GM11168 (cell line): ENCODE data around the gene DNAJC17.

Source experiments
- in situ Hi-C: fragments of 300-500 bp; cut with MboI; formaldehyde crosslinking; loops from one replicate; pipeline ENCODE4 v1.12.0; 2022; ENCODE audit warnings: low sequenced_read_pairs; ENCODE audit not compliant: unreplicated experiment

DNAJC17 gene

DNA sequence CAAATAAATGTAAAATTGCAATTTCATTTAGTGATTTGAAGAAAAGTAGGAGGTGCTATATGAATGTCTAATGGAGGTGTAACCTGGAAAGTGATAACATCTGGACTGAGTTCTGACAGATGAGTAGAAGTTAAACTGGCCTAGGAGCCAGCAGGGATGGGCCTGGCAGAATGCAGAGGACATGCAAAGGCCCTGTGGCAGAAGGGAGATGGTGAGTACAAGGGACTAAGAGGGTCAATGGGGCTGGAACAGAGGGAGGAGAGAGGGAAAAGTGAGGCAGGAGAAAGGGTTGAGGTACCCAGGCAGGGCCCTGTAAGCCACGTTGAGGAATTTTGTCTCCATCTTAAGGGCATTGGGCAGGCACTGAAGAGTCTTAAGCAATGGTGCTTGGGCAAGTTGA, 24.6 kb upstream of the DNAJC17 start:
- in situ Hi-C loops = no loop called here

DNA sequence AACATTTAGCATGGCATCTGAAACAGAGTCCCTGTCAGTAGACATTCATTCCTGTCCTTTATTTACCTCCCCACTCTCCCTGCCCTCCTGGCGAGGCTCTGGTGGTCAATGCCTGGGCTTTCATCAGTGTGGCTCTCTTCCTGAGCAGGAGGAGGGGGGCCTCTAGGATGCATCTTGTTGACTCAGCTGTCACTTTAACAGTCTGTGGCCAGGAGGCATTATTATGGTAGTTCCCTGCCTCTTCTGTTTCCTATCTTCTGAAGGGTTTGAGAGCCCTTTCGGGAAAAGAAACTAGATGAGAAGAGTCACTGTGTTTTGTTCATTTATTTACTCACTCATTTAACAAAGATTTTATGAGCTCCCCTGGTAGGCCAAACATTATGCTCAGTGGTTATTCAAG, 23.6 kb upstream of the DNAJC17 start:
- in situ Hi-C loops = no loop called here

DNA sequence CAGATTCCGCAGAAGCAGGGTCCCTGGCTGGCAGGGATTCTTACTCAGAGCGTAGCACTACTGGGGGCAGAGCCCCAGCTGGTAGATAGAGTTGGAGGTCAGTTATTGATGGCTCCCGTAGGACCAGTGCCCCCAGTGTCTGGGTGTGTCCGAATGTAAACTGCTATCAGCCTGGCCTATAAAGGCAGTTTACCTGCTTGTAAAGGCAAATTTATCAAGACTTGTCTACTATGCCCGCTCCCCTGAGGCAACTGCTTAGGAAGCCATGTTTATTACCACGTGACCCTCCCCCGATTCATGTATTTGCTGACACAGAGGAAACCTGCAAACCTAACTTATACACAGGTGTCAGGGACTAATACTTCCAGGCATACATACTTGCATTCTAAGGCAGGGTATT, 21.8 kb upstream of the DNAJC17 start:
- in situ Hi-C loops = no loop called here

DNA sequence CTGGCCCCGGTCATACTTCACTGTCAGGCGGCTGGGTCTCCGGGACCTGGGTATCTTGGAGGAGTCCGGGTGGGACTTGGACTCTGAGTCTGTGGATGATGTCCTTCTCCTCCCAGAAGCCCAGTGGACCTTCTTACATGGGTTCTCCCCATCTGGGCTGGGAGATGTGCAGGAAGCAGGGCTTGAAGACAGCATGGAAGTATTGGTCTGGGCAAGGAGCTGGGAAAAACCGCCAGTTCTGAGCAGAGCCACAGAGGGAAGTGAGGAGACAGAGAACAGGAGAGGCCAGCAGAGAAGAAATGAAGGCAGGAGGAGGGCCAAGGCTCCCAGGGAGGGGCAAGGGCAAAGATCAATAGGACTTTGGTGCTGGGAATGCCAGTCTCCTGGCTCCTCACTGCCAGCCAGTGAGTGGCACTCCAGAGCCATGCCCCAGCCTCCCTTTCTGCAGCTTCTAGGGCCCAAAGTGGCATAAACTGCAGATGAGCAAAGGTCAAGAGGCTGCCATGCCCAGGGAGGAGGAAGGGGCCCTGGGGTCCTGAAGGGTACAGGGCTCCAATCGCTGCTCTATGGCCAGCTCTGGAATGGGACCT, 21.3 kb upstream of the DNAJC17 start, which contains the start of gene PPP1R14D:
Gene PPP1R14D, minus strand, starts transcription at position 262 of the 590 bp plus-strand sequence. Its CDS starts 67 bp downstream, at position 195.
- in situ Hi-C loops = no loop called here

DNA sequence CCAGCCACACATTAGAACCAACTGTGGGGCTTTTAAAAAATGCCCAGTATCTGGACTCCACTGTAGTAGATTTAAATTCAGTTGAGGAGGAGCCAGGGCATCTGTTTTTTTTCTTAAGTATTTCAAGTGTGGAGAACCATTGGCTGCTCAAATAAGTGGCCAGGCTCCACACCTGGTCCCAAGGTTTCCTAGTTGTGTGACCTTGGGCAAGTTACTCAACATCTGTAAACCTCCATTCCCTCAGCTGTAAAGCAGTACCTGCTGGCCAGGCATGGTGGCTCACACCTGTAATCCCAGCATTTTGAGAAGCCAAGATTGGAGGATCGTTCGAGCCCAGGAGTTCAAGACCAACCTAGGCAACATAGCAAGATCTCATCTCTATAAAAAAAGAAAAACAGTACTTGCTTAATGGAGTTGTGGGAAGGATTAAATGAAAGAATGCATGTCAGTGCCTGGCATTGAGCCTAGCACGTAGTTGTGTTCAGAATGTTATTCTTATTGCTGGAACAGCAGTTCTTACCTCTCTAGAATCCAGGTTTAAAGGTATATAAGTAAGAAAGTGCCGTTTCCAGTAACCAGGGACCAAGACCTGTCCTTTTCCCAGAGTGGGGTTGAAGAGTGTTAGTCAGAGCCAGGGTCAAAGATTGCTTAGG, 19.3 kb upstream of the DNAJC17 start:
- in situ Hi-C loops = no loop called here

DNA sequence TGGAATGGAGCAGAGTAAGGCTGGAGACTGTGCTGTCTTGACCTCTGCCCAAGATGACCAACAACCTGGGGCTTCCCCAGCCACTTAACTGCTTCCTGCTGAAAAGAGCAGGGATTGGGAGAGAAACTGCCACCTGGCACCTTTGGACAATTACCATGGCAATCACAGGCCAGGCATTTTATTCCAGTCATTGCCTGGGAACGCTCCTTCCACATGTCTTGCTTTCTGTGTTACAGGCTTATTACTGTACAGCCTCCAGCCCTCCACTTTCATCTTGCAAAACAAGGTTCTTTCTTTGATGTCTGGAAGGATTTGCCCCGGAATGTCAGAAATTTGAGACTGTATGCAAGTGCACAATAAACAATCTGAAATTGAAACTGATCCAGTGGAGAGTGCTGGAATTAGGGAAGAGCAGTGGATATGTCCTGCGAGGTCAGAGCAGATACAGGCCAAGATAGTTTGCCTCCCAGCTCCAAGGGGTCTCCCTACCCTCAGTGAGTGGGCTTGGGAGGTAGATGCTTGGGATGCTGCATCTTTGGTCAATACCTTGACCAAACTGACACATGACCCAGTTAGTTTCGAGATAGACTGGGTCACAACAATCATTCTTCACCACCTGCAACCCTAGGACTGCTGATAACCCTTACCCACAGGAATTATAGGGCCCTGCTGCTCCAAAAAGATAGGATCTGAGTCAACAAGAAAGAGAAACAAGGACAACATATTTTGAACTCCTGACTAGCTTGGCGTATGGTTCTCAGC, 18.6 kb upstream of the DNAJC17 start:
- in situ Hi-C loops = no loop called here

DNA sequence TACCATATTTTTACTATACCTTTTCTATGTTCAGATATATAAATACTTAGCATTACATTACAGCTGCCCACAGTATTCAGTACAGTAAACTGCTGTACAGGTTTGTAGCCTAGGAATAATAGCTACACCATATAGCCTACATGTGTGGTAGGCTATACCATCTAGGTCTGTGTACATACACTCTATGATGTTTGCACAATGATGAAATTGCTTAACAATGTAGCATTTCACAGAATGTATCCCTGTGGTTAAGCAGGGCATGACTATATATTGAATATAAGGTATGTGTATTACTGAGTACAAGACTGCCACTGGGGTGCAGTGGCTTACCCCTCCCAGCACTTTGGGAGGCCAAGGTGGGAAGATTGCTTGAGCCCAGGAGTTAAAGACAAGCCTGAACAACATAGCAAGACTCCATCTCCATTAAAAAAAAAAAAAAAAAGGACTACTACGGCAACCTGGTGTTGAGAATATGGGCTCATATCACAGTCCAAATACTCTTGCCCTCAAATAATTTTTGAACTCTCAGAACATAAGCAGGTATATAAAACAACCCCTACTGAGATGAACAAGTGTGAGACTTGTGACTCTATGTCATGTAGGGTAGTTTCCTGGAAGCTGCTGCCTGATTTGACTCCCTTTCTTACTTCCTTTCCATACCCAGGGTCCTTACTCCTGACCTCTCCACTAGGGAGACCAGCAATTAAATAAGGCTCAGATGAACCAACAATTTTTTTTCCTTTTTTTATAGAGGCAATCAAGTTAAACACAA, 16.5 kb upstream of the DNAJC17 start:
- in situ Hi-C loops = no loop called here

DNA sequence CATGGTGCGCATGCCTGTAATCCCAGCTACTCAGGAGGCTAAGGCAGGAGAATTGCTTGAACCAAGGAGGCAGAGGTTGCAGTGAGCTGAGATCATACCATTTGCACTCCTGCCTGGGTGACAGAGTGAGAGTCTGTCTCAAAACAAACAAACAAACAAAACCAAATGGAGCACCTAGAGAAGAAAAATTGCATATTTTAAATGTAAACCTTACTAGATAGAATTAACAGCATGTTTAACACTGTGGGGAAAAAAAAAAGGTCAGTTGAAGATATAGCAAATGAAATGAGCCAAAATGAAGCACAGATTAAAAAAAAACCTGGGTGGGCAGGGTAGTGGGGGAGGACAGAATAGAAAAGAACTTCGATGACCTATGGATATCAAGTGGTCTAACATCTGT, 13.9 kb upstream of the DNAJC17 start:
- in situ Hi-C loops = no loop called here

DNA sequence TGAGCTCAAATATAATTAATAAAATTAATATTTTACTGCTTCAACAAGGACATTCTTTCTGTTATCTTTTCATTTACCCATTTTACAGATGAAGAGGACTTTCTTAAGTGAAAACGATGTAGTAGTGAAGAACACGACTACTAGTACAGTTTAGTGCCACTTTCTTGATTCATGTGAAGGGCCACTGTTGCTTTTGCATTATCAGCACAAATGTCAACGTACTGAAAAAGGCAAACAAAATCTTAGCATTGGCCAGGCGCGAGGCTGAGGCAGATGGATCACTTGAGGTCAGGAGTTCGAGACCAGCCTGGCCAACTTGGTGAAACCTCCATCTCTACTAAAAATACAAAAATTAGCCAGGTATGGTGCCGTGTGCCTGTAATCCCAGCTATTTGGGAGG, 11.8 kb upstream of the DNAJC17 start:
- in situ Hi-C loops = no loop called here

DNA sequence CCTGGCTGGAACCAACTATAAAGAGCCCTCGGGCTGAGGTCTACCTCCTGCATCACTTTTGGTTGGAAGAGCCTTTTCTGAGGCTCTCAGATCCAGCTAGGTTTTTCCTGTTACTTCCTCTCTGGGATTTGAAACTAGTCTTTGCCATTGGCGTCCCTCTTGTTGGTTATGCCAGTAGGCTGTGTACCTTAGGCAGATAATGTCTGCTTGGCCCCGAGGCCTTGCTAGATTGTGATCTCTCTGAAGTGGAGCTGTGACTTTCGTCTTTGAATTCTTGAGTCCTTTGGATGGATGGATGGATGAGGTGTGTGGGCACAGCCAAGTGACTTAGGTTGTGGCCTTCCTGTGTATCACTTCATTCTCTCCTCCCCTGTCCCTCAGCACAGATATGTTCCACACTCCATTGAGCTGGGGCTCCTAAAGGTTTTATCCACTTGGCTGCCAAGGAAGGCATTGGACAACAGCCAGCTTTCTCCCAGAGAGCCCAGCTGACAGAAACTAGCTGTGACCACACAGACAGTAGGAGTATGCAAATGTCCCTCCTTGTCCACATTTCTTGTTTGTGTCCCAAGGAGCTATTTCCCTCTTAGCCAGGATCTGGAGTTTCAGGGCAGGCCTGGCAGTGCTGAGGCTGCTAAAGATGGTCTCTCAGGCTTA, 7.9 kb upstream of the DNAJC17 start:
- in situ Hi-C loops = no loop called here

DNA sequence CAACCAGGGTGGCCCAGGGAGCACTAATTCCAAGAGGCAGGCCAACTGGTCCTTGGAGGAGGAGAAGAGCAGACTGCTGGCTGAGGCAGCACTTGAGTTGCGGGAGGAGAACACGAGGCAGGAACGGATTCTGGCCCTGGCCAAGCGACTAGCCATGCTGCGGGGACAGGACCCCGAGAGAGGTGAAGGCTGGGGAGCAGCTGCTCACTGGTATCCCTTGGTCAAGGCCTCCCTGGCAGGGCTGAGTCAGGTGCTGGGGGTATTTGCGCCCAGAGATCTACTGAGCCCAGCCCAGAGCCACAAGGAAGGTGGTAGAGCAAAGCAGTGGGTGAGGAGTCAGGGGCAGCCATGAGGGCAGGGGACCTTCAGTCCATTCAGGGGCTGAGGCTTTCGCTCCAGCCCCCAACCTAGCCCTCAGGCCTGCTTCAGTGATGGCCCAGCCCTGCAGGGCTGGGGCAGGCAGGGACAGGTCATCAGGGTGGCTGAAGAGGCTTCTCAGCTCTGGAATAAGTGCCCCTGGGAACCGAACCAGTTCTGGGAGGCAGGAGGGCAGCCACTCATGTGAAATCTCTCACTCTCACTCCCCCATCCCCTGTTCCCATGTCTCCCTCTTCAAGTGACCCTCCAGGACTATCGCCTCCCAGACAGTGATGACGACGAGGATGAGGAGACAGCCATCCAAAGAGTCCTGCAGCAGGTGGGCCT, 5.6 kb upstream of the DNAJC17 start:
- in situ Hi-C loops = no loop called here

DNA sequence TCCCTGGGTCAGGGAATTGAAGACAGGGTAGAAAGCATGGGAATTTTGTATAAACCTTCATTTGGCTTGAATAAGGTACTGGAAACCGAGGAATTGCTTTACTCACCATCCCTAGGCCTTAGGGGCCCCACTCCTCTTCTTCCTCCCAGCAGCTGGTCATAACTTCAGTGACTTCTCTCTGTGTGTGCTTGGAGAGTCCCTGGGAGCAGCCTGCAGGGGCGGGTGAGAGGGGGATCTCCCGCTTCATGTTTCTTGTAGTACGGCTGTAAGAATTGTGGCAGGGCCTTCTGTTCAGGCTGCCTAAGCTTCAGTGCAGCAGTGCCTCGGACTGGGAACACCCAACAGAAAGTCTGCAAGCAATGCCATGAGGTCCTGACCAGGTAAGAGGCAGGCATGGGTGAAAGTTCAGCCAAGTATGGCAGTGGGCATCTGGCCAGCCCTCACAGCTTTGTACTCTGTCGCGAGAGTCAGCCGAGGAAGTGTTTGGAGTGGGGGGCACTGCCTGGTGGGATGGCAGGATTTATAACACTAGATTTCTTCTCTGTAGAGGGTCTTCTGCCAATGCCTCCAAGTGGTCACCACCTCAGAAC, 1.7 kb upstream of the DNAJC17 start:
- in situ Hi-C loops = no loop called here

DNA sequence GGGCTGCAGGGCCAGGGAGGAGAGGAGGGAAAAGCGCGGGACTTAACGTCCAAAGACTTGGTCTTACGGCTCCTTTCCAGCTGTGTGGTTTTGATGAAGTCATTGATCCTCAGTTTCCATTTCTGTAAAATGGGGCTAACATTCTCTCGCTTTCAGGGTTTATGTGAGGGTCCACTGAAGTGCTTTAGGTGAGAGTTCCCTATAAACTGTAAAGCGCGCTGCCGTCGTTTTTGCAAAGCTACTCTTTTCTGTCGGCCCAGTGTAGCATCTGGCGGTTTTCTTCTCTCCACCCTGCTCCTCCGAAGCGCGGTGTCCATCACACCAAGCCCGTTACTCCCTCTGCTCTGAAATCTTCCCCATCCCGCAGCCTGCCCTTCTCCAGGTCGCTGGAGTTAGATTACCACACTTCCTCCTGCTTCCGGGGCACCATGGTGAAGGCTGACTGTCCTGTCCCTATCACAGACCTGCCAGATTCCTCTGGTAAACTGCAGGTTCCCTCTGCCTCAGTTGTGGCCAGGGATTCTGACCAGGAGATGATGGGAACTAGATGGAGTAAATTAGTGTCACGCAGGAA, 702 bp upstream of the DNAJC17 start:
- in situ Hi-C loops = no loop called here

DNA sequence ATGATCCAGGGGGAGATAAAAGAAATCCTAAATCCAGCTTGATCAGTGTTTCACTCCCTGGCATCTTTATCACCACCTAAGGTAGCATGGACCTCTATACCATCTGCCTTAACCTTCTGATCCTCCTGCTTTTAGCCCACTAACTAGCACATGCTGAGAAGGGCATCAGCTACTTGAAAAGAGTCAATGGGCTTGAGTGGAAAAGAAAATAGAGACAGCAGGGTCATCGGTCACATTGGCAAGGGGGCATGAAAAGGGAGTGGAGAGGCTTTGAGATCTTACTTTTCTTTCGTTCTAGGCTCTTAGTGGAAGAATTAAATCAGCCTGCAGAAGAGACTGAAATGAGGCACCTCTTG, 623 bp downstream of the DNAJC17 start:
- in situ Hi-C loops = no loop called here

DNA sequence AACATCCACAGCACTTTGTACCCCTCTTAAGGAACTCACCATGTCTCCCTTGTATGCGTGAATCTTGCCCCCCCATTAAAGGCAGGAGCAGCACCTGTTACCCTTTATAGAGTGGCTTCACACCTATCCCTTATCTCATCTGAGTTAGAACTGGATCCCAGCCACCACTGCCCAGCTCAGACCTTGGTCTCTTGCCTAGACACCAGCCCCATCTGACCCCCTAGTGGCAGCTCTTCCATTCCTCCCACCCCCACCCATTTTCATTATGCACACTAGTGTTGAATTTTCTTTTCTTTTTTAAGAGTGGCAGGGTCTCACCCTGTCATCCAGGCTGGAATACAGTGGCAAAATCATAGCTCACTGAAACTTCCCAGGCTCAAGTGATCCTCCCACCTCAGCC, 3.6 kb downstream of the DNAJC17 start:
- in situ Hi-C loops = no loop called here

DNA sequence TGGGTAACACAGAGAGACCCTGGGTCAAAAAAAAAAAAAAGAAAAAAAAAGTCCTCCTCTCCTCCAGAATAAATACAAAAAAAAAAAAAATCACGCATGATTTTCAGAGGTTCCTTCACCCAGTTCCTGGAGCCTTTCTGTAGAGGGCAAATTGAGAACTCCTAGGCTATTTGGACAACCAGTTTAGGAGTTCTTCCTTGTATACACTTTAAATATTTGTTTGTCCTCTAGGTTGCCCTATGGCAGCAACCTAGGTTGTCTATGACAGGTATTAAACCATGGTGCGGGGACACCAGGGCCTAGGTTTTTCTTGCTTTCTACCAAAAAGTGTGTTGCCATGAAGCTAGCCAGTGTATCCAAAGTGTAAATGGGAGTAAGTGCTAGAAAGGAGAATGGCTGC, 4.2 kb downstream of the DNAJC17 start:
- in situ Hi-C loops = no loop called here

DNA sequence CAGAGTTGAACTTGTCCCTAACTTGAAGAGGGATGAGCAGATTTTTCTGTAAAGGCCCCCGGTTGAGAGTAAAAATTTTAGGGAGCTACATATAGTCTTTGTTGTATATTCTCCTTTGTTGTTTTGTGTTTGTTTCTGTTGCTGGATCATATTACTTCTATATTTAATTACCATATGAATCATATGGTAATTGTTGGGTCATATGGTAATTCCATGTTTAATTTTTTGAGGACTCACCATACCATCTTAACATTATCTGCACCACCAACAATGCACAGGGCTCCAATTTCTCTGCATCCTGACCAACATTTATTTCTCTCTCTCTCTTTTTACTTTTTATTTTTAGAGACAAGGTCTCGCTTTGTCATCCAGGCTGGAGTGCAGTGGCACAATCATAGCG, 7.8 kb downstream of the DNAJC17 start:
- in situ Hi-C loops = no loop called here

DNA sequence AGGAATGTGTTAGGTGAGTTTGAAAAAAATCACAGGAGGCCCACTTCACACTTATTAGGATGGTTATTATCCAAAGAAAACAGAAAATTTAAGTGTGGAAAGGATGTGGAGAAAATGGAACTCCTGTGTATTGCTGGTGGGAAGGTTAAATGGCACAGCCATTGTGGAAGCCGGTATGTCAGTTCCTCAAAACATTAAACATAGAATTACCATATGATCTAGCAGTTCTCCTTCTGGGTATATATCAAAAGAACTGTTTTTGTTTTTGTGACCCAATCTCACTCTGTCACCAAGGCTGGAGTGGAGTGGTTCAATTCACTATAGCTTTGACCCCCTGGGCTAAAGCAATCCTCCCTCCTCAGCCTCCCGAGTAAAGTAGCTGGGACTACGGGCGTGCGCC, 10.8 kb downstream of the DNAJC17 start:
- in situ Hi-C loops = no loop called here

DNA sequence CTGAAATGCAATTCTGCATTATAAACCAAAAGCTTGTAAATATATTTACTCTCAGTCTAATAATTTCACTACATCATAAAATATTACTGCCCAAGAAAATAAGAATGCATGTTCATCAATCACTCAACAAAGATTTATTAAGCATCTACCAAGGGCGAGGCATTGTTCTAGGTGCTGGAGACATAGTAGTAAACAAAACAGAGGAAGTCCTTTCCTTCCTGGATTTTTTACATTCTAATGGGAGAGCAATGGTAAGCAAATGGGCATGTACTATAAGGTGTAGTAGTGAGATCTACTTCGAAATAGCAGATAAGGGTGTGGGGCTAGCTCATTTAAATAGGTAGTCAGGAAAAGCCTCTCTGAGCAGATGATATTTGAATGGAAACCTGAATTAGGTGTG, 11.2 kb downstream of the DNAJC17 start:
- in situ Hi-C loops = no loop called here
